ENCODE data around the gene ECPAS.
A peak's percentile ranks its signal among the peaks of the same experiment; 100 is the strongest.

ECPAS gene

DNA sequence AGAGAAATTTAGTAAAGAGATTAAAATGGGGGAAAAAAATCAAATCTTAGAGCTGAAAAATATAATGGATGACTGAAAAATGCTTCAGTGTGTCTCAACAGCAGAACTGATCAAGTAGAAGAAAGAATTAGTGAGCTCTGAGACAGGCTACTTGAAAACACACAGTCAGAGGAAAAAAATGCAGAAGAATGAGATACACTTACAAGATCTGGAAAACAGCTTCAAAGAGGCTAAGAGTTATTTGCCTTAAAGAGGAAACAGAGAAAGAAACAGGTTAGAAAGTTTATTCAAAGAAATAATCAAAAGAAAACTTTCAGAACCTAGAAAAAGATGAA lies 83.7 kb downstream of the ECPAS start:
- Mint-ChIP-seq H3K4me3 (no peak overlapping the region), H3K27me3 (ENCODE audit: low read depth, poor library complexity) (peaks cover 3% of the 10 kb centered on the region), H3K27ac (no peak overlapping the region), H3K4me1 (peaks cover 7% of the 10 kb centered on the region), H3K36me3 (ENCODE audit: low read depth) (peaks cover 91% of the 10 kb centered on the region), H3K9me3 (peaks cover 61% of the 10 kb centered on the region)
- TF ChIP-seq, protein P1, sequence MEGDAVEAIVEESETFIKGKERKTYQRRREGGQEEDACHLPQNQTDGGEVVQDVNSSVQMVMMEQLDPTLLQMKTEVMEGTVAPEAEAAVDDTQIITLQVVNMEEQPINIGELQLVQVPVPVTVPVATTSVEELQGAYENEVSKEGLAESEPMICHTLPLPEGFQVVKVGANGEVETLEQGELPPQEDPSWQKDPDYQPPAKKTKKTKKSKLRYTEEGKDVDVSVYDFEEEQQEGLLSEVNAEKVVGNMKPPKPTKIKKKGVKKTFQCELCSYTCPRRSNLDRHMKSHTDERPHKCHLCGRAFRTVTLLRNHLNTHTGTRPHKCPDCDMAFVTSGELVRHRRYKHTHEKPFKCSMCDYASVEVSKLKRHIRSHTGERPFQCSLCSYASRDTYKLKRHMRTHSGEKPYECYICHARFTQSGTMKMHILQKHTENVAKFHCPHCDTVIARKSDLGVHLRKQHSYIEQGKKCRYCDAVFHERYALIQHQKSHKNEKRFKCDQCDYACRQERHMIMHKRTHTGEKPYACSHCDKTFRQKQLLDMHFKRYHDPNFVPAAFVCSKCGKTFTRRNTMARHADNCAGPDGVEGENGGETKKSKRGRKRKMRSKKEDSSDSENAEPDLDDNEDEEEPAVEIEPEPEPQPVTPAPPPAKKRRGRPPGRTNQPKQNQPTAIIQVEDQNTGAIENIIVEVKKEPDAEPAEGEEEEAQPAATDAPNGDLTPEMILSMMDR (IDR thresholded peaks at IDR 0.05): no peak
- no peak for DNase-seq

DNA sequence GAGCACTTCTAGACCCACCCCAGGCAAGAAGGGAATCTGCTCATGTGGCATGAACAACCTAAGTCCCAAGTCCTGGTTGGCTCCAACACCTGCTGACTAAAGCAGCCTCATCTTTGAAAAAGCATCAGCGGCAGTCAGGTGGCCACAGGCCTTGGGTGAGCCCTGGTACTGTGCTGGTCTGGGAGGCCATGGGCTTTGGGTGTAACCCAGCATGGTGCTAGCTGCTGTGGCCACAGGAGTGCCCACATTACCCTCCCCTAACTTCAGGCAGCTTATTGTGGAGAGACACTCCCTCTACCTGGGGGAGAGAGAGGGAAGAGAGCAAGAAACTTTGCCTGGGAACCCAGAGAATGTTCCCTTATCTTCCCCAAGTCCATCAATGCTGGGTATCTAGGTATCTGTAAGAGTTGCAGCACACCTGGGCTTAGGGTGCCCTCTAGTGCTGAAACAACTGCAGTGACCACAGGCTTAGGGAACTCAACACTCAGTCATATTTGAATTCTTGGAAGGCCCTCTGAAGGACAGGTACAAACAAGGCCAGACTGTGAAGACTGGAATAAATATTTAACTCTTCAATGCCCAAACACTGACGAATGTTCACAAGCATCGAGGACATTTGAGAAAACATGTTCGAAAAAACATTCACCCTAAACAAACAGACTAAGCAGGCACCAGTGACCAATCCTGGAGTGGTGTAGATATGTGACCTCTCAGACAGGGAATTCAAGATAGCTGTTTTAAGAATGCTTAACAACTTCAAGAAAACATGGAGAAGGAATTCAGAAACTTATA lies 84.2 kb downstream of the ECPAS start:
- no peak for DNase-seq
- Mint-ChIP-seq H3K9me3 (peaks cover 56% of the 10 kb centered on the region), H3K27ac (no peak overlapping the region), H3K4me1 (peaks cover 7% of the 10 kb centered on the region), H3K27me3 (ENCODE audit: low read depth, poor library complexity) (peaks cover 3% of the 10 kb centered on the region), H3K36me3 (ENCODE audit: low read depth) (peaks cover 91% of the 10 kb centered on the region), H3K4me3 (no peak overlapping the region)
- TF ChIP-seq, protein P1 (IDR thresholded peaks at IDR 0.05): peak; percentile 13

DNA sequence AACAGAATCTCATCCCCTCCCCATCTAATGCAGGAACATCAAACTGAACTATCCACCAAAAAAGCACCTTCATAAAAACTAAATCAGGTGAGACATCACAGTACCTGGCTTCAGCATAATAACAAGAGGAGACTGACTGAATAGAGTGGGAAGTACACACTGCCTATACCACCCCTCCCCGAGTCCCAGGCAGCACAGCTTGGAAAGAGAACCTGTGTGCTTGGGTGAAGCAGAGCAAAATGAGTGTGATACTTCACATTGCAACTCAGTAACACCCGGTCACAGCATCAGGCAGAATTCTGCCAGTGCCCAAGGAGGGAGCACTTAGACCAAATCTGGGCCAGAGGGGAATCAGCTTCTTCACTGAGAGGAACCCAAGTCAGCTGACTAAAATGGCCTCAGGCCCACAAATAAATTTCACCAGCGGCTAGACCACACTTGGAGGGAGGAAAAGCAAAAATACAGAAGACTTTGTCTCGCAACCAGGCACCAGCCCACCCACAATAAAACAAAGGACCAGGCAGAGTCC lies 84.9 kb downstream of the ECPAS start:
- Mint-ChIP-seq H3K9me3 (peaks cover 49% of the 10 kb centered on the region), H3K4me3 (no peak overlapping the region), H3K27ac (no peak overlapping the region), H3K36me3 (ENCODE audit: low read depth) (peaks cover 91% of the 10 kb centered on the region), H3K27me3 (ENCODE audit: low read depth, poor library complexity) (peaks cover 3% of the 10 kb centered on the region), H3K4me1 (peaks cover 7% of the 10 kb centered on the region)
- DNase-seq: no peak
- TF ChIP-seq, protein P1 (IDR thresholded peaks at IDR 0.05): no peak

DNA sequence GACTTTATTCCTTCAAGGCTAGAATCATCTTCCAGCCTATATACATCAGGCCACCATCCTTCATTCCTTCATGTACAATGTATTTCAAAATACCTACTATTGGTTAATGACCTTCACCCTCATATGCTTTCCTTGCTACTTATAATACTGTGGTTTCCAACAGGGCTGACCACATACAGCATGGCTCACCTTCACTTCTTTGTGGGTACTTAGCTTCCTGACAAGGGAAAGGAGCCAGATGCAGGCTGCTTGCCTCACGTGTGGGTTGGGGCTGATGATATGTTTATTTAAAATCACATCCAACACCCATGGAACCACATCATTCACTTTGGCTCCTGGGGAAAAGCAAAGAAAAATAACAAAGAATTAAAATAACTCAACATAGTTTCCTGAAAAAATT lies 90.2 kb downstream of the ECPAS start:
- Mint-ChIP-seq H3K27ac (no peak overlapping the region), H3K27me3 (ENCODE audit: low read depth, poor library complexity) (no peaks in the 10 kb centered on the region), H3K4me3 (no peak overlapping the region), H3K36me3 (ENCODE audit: low read depth) (peaks cover 65% of the 10 kb centered on the region), H3K9me3 (no peaks in the 10 kb centered on the region), H3K4me1 (peaks cover 7% of the 10 kb centered on the region)
- DNase-seq: no peak
- TF ChIP-seq, protein P1 (IDR thresholded peaks at IDR 0.05): no peak

DNA sequence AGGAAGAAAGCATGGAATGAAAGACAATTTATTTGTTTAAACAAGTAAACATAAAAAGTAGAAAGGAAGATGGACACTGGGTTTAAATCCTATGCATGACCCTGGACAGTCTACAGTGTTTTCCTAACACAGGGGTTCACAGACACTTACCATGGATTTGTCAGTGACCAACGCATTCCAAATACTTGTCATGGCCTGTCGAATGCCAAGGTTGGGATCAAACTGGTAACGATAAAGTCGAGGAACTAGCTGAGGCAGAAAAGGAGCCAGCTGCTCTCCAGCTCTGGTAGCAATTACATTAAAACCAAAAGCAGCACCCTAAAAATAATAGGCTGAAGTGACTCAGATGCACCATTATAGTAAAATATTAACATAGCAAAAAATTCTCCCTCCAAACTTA lies 94.8 kb downstream of the ECPAS start:
- Mint-ChIP-seq H3K27ac (no peak overlapping the region), H3K4me3 (no peak overlapping the region), H3K36me3 (ENCODE audit: low read depth) (peaks cover 38% of the 10 kb centered on the region), H3K9me3 (no peaks in the 10 kb centered on the region), H3K4me1 (no peaks in the 10 kb centered on the region), H3K27me3 (ENCODE audit: low read depth, poor library complexity) (no peaks in the 10 kb centered on the region)
- no peak for DNase-seq
- TF ChIP-seq, protein P1 (IDR thresholded peaks at IDR 0.05): no peak

DNA sequence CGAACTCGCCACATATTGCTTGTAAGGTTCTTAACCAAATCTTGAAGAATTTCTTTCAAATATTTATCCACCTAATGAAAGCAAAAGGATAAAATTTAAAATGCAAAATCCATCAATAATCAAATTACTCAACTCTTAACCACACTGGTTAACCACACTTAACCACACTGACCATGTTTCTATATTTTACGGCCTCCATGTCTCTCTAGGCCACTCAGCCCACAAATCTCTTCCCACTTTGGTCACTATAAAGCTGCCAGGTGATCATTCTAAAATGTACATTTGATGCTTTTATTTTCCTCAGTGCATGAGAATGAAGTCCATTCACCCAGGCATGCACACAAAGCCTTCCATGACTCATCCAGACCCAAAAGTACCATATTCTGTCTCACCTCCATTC lies 97.8 kb downstream of the ECPAS start:
- Mint-ChIP-seq H3K9me3 (no peaks in the 10 kb centered on the region), H3K4me1 (no peaks in the 10 kb centered on the region), H3K36me3 (ENCODE audit: low read depth) (peaks cover 30% of the 10 kb centered on the region), H3K4me3 (no peak overlapping the region), H3K27ac (no peak overlapping the region), H3K27me3 (ENCODE audit: low read depth, poor library complexity) (no peaks in the 10 kb centered on the region)
- DNase-seq: no peak
- TF ChIP-seq, protein P1 (IDR thresholded peaks at IDR 0.05): no peak
